ENCODE results near the gene GAB1. TPM values are rescaled to one million over a fixed set of nuclear protein-coding genes. Genes with fewer than 3 reads are reported as not detected.

The GAB1 gene
- total RNA-seq, 6 donors from 2014 or later, result 47.1 to 77.6 (median 56.9) TPM

GRCh38 chr4:143404555-143404954 is 67.9 kb downstream of the GAB1 start:
- WGBS, 2 donors, result 86 to 96% methylated on average over 3 of the region's 3 CpGs
- Histone ChIP-seq H3K36me3 (no peaks in the 10 kb centered on the region), H3K27me3 (no peaks in the 10 kb centered on the region), H3K4me1 (peaks cover 55 to 64% (median 59%) of the 10 kb centered on the region in 4 donors), H3K4me3 (no peak overlapping the region), H3K9me3 (no peaks in the 10 kb centered on the region), H3K27ac (peak overlapping the region in 1 of 4 donors; percentile 55)
- TF ChIP-seq, protein P1, sequence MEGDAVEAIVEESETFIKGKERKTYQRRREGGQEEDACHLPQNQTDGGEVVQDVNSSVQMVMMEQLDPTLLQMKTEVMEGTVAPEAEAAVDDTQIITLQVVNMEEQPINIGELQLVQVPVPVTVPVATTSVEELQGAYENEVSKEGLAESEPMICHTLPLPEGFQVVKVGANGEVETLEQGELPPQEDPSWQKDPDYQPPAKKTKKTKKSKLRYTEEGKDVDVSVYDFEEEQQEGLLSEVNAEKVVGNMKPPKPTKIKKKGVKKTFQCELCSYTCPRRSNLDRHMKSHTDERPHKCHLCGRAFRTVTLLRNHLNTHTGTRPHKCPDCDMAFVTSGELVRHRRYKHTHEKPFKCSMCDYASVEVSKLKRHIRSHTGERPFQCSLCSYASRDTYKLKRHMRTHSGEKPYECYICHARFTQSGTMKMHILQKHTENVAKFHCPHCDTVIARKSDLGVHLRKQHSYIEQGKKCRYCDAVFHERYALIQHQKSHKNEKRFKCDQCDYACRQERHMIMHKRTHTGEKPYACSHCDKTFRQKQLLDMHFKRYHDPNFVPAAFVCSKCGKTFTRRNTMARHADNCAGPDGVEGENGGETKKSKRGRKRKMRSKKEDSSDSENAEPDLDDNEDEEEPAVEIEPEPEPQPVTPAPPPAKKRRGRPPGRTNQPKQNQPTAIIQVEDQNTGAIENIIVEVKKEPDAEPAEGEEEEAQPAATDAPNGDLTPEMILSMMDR (IDR thresholded peaks at IDR 0.05), result no peak
- TF ChIP-seq POLR2A (IDR thresholded peaks at IDR 0.05), result no peak
- TF ChIP-seq POLR2AphosphoS5 (IDR thresholded peaks at IDR 0.05), result no peak
- TF ChIP-seq EP300 (IDR thresholded peaks at IDR 0.05), result no peak
- no peak for ATAC-seq (ENCODE audit: low FRiP score in 2 of 2)
- no peak for DNase-seq

- no peaks in the 10 kb centered on the region for H3K27me3 ChIP-seq
- WGBS, 2 donors, result 49 to 62% methylated on average over 3 of the region's 3 CpGs
- TF ChIP-seq EP300 (IDR thresholded peaks at IDR 0.05) (no peak), POLR2AphosphoS5 (IDR thresholded peaks at IDR 0.05) (no peak), POLR2A (IDR thresholded peaks at IDR 0.05) (no peak)
- TF ChIP-seq, protein P1 (IDR thresholded peaks at IDR 0.05), result no peak
- no peak for DNase-seq
- ATAC-seq (ENCODE audit: low FRiP score in 2 of 2), result no peak
- H3K36me3 ChIP-seq, result no peaks in the 10 kb centered on the region
- H3K4me1 ChIP-seq, result peaks cover 58 to 64% (median 60%) of the 10 kb centered on the region in 4 donors
- peak overlapping the region in 2 of 4 donors; percentile 18 to 55 for H3K27ac ChIP-seq
- H3K4me3 ChIP-seq, result no peak overlapping the region
- no peaks in the 10 kb centered on the region for H3K9me3 ChIP-seq
Observed at GRCh38 chr4:143405075-143405730, 68.5 kb downstream of the GAB1 start.

- no peak overlapping the region for H3K4me3 ChIP-seq
- no peaks in the 10 kb centered on the region for H3K36me3 ChIP-seq
- TF ChIP-seq POLR2A (IDR thresholded peaks at IDR 0.05) (no peak), POLR2AphosphoS5 (IDR thresholded peaks at IDR 0.05) (peak in 1 of 2 donors; percentile 71), EP300 (IDR thresholded peaks at IDR 0.05) (peak in 2 of 4 donors; percentile 27 to 47)
- TF ChIP-seq, protein P1 (IDR thresholded peaks at IDR 0.05), result no peak
- ATAC-seq (ENCODE audit: low FRiP score in 2 of 2) (peak; percentile 30 to 65), DNase-seq (peak in 1 of 2 donors; percentile 55)
- peak overlapping the region; percentile 2 to 63 (median 34) for H3K27ac ChIP-seq
- H3K27me3 ChIP-seq, result no peaks in the 10 kb centered on the region
- H3K9me3 ChIP-seq, result no peaks in the 10 kb centered on the region
- WGBS, 2 donors, result 14 to 32% methylated on average over 3 of the region's 3 CpGs
- H3K4me1 ChIP-seq, result peaks cover 65 to 75% (median 71%) of the 10 kb centered on the region in 4 donors
Observed at GRCh38 chr4:143406523-143406922, 69.8 kb downstream of the GAB1 start.

GRCh38 chr4:143407474-143407873 is 70.8 kb downstream of the GAB1 start:
- H3K27me3 ChIP-seq, result no peaks in the 10 kb centered on the region
- ATAC-seq (ENCODE audit: low FRiP score in 2 of 2) (no peak), DNase-seq (no peak)
- WGBS, 2 donors, result 34 to 44% methylated on average over 3 of the region's 3 CpGs
- no peaks in the 10 kb centered on the region for H3K36me3 ChIP-seq
- peak overlapping the region in 3 of 4 donors; percentile 11 to 63 (median 61) for H3K27ac ChIP-seq
- peaks cover 66 to 81% (median 77%) of the 10 kb centered on the region in 4 donors for H3K4me1 ChIP-seq
- no peaks in the 10 kb centered on the region for H3K9me3 ChIP-seq
- no peak for TF ChIP-seq POLR2A (IDR thresholded peaks at IDR 0.05)
- no peak for TF ChIP-seq POLR2AphosphoS5 (IDR thresholded peaks at IDR 0.05)
- TF ChIP-seq, protein P1 (IDR thresholded peaks at IDR 0.05), result no peak
- TF ChIP-seq EP300 (IDR thresholded peaks at IDR 0.05), result no peak
- no peak overlapping the region for H3K4me3 ChIP-seq

Measured in upper lobe of left lung (tissue), 6 donors.